GM12892 (cell line): ENCODE measurements around the gene GDI2. TPM values are rescaled to one million over a fixed set of nuclear protein-coding genes. Genes with fewer than 3 reads are reported as not detected.
"Not testable (repeated sequence)": the region's sequence is repeated elsewhere in the genome, so short reads cannot be mapped to it uniquely, and the experiment has no call there.

ENCODE experiments used
- DNase-seq: peaks from one replicate; pipeline ENCODE4 v3.0.0; 2011; ENCODE audit not compliant: insufficient read length
- FAIRE-seq: peaks from 2 replicates; lab custom pipeline; 2011; peaks lifted over from hg19 to GRCh38; lab: Jason Lieb, UNC
- POLR2A ChIP-seq: IDR thresholded peaks from 2 replicates; pipeline ENCODE4 v1.6.1; 2011; ENCODE audit warnings: low read depth, low read length, control low read depth
- POLR2AphosphoS5 ChIP-seq: IDR thresholded peaks from 2 replicates; pipeline ENCODE4 v1.6.1; 2011; ENCODE audit warnings: low read depth, low read length, control low read depth
- TAF1 ChIP-seq: IDR thresholded peaks from 2 replicates; pipeline ENCODE4 v1.6.1; 2011; ENCODE audit warnings: low read depth, mild to moderate bottlenecking, control low read depth, low read length, borderline replicate concordance
- polyA plus RNA-seq: library from polyadenylated mRNA; unstranded; fragments of >200 nt; gene quantifications from one replicate; pipeline ENCODE4 v1.2.1, GENCODE V29; 2012; ENCODE audit warnings: missing spikeins, inconsistent platforms; ENCODE audit not compliant: missing spikeins

The GDI2 gene
- 202 TPM for polyA plus RNA-seq

DNA sequence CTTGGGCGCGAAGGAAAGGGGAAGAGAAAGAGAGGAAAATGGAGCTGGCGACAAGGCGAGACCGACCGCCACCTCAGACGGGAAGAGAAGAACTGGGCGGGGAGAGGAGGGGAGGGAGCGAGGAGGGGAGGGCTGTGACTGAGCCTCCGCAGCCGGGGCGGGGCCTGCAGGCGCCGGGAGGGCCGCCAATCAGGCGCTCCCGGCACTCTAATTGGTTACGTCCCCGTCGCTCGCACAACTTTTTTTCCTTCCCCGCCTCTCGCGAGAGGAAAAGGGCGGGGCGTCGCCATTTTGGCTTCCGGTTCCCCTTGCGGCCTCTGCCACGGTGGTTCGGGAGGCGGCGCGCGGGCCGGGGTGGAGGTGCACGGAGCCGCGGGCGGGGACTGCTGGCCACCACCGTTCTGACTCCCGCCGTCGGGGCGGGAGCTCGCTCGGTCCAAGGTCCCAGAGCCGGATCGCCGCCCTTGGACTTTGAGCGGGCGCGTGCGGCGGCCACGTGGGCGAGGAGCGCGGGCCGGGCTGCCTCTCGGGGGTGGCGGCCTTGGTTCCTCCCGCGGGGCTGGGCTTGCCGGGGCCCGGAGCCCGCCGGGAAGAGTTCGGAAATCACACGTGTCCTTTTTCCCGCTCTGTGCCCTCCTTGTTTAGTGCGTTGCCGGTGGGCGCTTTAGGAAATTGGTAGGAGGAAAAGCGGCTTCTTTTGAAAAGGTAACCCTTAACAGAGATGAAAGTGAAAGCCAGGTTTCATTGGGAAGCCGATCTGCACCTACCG, at the start of gene GDI2:
TSS of gene GDI2 (minus strand) at position 94 of the 769 bp plus-strand sequence. CDS start 176 bp downstream, outside the sequence.
- TF ChIP-seq POLR2AphosphoS5: peak; percentile 94
- TF ChIP-seq TAF1: peak; percentile 70
- peak; percentile 91 for TF ChIP-seq POLR2A
- peak; percentile 97 for FAIRE-seq
- DNase-seq: peak; percentile 89

DNA sequence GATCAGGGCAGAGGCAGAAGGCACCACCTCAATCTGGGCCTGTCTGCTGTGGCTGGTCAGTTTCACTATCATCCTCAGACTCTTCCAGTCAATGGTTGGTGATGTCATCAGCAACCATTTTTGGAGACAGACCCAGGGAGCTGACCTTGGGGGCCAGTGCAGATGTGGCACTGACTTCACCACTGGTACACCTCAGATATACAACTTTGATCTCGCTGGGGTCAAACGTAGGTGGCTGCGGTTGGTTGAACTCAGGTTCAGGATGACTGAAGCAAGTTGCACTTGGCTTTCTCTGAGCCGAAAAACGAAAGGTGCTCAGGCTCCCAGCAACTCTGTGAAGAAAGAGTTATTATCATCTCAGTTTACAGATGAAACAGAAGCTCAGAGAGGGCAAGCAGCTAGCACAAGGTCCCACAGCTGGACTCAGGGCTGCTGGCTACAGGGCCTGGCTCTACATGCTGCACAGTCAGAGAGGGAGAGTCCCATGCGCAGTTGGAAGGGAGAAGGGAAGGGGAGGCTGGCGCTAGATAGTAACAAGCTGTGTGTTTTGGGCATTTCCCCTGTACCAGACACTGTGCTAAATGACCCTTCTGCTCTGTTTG, 49.2 kb upstream of the GDI2 start:
- FAIRE-seq (peak; percentile 82), DNase-seq (peak; percentile 69)
- no peak for TF ChIP-seq POLR2AphosphoS5
- TF ChIP-seq POLR2A: no peak
- TF ChIP-seq TAF1: no peak

DNA sequence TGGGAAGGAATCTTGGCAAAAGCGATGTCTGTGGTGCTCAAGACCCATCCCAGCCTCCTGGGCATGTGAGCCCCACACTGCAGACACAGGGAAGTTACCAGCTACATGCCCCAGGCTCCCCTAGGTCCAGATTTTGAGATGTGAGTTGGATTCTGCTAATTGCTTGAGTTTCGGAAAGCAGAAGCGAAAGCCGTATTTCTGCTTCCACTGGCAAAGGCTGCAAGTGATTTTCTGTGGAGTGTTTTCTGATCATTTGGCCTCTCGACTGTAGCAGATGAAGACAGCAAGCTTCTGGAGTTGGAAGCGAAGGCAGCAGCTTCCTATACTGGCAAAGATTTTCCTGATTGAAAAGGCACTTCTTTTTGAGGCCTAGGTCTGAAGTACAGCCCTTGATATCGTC, 46.8 kb upstream of the GDI2 start:
- DNase-seq: no peak
- no peak for FAIRE-seq
- TF ChIP-seq TAF1 (no peak), POLR2A (no peak)

DNA sequence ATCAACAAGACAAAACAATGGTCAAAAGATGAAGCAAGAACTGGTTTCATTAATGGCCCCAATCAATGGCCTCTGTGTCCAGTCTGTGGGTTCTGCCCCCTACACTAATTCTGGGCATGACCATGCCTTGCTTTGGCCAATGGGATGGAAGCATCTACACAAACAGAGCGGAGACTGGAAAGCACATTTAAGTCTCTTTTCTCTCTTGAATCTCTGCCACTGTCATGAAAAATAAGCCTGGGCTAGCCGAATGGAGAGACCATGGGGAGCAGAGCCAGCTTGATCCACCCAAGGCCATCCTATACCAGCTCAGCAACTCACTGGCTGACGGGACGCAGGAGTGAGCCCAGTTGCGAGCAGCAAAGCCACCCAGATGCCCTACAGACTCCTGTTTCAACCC, 45.6 kb upstream of the GDI2 start:
- TF ChIP-seq POLR2AphosphoS5 (no peak), TAF1 (no peak), POLR2A (no peak)
- no peak for FAIRE-seq
- DNase-seq: no peak

DNA sequence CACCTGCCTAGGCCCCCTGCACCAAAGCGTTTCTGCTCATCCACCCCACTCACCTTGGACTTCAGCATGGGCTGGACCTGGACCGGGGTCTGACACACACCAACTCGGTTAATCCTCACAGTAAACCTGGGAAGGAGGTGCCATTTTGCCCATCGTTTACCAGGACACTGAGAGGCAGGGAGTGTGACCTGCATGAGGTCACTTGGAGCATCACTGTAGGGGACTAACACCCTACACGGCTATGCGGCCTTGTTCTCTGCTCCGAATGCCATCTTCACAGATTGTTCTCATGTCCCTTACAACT, 43.4 kb upstream of the GDI2 start:
- FAIRE-seq (no peak), DNase-seq (no peak)
- TF ChIP-seq POLR2AphosphoS5: no peak
- TF ChIP-seq TAF1: no peak
- TF ChIP-seq POLR2A: no peak

DNA sequence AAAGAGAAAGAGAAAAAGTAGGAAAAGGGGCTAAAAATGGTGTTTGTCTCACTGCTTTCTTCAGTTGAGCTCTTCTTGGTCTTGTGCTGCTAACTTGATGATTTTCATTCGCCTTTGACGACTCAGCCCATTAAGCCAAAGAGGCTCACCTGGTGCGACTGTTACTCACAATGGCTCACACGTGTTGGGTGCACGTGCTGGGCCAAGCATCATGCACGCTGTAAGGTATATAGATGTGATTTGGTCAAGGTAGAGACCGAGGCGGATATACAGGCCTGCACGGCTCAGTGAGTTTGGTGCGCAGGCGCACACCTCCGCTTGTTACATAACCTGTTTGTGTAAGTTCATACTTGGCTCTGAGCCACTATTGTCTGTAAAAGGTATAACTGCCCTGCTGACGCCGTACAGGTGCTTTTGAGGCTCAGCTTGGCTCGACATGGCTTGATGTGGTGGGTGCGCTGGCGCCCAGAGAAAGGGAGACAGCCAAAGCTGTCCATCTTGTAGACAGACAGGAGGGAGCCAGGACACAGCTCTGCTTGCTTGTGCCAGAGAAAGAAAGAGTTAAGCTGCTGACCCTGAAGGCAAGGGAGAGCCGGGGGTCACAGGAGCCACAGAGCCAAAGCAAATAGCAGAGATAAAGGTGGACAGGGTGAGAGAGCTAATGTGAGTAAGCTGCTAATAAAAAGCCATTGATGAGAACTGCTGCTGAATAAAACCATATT, 42.9 kb upstream of the GDI2 start:
- no peak for FAIRE-seq
- TF ChIP-seq POLR2A (no peak), POLR2AphosphoS5 (no peak), TAF1 (no peak)

GRCh38 chr10:5854131-5854475, 40.9 kb upstream of the GDI2 start:
- TF ChIP-seq POLR2AphosphoS5: no peak
- no peak for TF ChIP-seq TAF1
- no peak for TF ChIP-seq POLR2A
- FAIRE-seq: no peak

More for the DNA sequence above, 42.9 kb upstream of the GDI2 start:
- no peak for DNase-seq

DNA sequence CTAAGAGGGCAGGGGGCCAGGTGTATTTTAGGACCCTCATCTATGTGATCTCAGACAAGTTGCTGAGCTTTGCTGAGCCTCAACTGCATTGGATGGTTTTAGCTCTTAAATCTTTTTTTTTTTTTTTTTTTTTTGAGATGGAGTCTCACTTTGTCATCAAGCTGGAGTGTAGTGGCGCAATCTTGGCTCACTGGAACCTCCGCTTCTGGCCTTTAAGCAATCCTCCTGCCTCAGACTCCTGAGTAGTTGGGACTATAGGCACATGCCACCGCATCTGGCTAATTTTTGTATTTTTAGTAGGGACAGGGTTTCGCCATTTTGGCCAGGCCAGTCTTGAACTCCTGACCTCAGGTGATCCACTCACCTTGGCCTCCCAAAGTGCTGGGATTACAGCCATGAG, 33.4 kb upstream of the GDI2 start:
- not testable (repeated sequence) for DNase-seq, FAIRE-seq

More at GRCh38 chr10:5854131-5854475, 40.9 kb upstream of the GDI2 start:
- no peak for DNase-seq

DNA sequence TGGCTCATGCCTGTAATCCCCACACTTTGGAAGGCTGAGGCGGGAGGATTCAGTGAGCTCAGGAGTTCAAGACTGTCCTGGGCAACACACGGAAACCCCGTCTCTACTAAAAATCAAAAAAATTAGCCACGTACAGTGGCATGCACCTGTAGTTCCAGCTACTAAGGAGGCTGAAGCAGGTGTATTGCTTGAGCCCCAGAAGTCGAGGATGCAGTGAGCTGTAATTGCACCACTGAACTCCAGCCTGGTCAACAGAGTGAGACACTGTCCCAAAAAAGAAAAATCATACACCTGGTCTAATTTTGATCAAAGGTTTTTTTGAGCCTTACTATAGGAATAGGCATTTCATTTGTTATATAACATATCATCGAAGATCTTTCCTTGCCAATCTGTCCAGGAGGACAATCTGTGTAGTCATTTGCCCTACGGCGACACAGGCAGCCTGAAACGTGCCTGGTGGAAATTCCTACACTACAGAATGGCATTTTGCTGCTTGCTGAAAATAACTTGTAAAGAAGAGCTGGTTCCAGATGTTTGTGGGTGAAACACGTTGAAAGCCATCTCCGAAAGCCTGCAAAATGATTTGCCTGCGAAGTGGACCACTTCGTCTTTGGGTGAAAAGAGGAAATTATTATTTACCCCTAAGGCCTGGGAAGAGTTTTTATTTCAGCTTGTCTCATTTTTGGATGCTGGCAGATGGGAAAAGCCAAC, 31.3 kb upstream of the GDI2 start:
- DNase-seq: no peak
- no peak for TF ChIP-seq POLR2A
- no peak for TF ChIP-seq POLR2AphosphoS5
- TF ChIP-seq TAF1: no peak
- peak; percentile 57 for FAIRE-seq

- TF ChIP-seq POLR2AphosphoS5: no peak
- TF ChIP-seq TAF1: no peak
- no peak for TF ChIP-seq POLR2A
- DNase-seq (no peak), FAIRE-seq (no peak)
Observed at GRCh38 chr10:5843686-5844344, 30.6 kb upstream of the GDI2 start.

DNA sequence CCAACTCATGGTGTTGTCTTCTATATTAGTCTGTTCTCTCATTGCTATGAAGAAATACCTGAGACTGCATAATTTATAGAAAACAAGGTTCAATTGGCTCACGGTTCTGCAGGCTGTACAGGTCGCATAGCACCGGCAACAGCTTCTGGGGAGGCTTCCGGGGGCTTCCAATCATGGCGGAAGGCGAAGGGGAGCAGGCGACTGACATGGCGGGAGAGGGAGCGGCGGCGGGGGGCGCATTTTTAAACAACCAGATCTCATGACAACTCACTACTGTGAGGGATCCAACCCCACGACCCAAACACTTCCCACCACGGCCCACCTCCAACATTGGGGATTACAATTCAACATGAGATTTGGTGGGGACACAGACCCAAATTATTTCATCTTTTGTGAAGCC, 28.7 kb upstream of the GDI2 start:
- DNase-seq (no peak), FAIRE-seq (no peak)
- no peak for TF ChIP-seq TAF1
- TF ChIP-seq POLR2AphosphoS5: no peak
- no peak for TF ChIP-seq POLR2A
